Measurements from ENCODE around the gene AP2A2. TPM values are rescaled to one million over a fixed set of nuclear protein-coding genes. Genes with fewer than 3 reads are reported as not detected.

The AP2A2 gene
- total and polyA plus RNA-seq, 11 donors, result 20.4 to 71.4 (median 36.5) TPM

Other genes starting within 250 kb of the AP2A2 start
- gene DEAF1, start 230.6 kb upstream of the AP2A2 start, total RNA-seq, result 10 to 100 TPM; 11.8 to 25.6 (median 15.1) TPM
- 10 to 100 TPM; 14.3 to 17.8 TPM for gene DEAF1, start 230.6 kb upstream of the AP2A2 start, polyA plus RNA-seq
- 10 to 100 TPM in 7 of 9 donors, 1 to 10 TPM in 2; 8.9 to 18.2 (median 15.0) TPM for gene TMEM80, start 230.1 kb upstream of the AP2A2 start, total RNA-seq
- 10 to 100 TPM in 1 of 2 donors, 1 to 10 TPM in 1; 8.0 to 14.9 TPM for gene TMEM80, start 230.1 kb upstream of the AP2A2 start, polyA plus RNA-seq
- gene EPS8L2, start 219.6 kb upstream of the AP2A2 start, total RNA-seq, result 10 to 100 TPM in 1 of 9 donors, 1 to 10 TPM in 7, under 1 TPM in 1; 0.72 to 15.5 (median 1.5) TPM
- 1 to 10 TPM; 1.5 to 2.6 TPM for gene EPS8L2, start 219.6 kb upstream of the AP2A2 start, polyA plus RNA-seq
- 100 to 1,000 TPM in 5 of 9 donors, 10 to 100 TPM in 4; 80.5 to 145 (median 105) TPM for gene TALDO1, start 178.4 kb upstream of the AP2A2 start, total RNA-seq
- 100 to 1,000 TPM in 1 of 2 donors, 10 to 100 TPM in 1; 66.9 to 123 TPM for gene TALDO1, start 178.4 kb upstream of the AP2A2 start, polyA plus RNA-seq
- gene GATD1, start 148.4 kb upstream of the AP2A2 start, total RNA-seq, result 10 to 100 TPM; 13.4 to 30.8 (median 21.5) TPM
- gene GATD1, start 148.4 kb upstream of the AP2A2 start, polyA plus RNA-seq, result 10 to 100 TPM; 20.4 to 20.5 TPM
- gene CEND1, start 135.8 kb upstream of the AP2A2 start, total RNA-seq, result 1 to 10 TPM in 1 of 9 donors, under 1 TPM in 6, not detected in 2; 0.25 to 1.1 (median 0.37) TPM
- under 1 TPM; 0.46 to 0.50 TPM for gene CEND1, start 135.8 kb upstream of the AP2A2 start, polyA plus RNA-seq
- 10 to 100 TPM in 1 of 9 donors, 1 to 10 TPM in 8; 2.1 to 12.8 (median 4.4) TPM for gene SLC25A22, start 127.6 kb upstream of the AP2A2 start, total RNA-seq
- 10 to 100 TPM in 1 of 2 donors, 1 to 10 TPM in 1; 2.6 to 12.7 TPM for gene SLC25A22, start 127.6 kb upstream of the AP2A2 start, polyA plus RNA-seq
- gene PIDD1, start 120.6 kb upstream of the AP2A2 start, total RNA-seq, result 10 to 100 TPM in 1 of 9 donors, 1 to 10 TPM in 8; 4.9 to 11.2 (median 6.6) TPM
- 10 to 100 TPM in 1 of 2 donors, 1 to 10 TPM in 1; 5.5 to 11.8 TPM for gene PIDD1, start 120.6 kb upstream of the AP2A2 start, polyA plus RNA-seq
- 1,000 to 10,000 TPM in 3 of 9 donors, 100 to 1,000 TPM in 6; 236 to 1,207 (median 933) TPM for gene RPLP2, start 115.9 kb upstream of the AP2A2 start, total RNA-seq
- gene RPLP2, start 115.9 kb upstream of the AP2A2 start, polyA plus RNA-seq, result 1,000 to 10,000 TPM in 1 of 2 donors, 100 to 1,000 TPM in 1; 998 to 1,652 TPM
- gene PNPLA2, start 107.0 kb upstream of the AP2A2 start, total RNA-seq, result 100 to 1,000 TPM; 141 to 348 (median 232) TPM
- 100 to 1,000 TPM; 112 to 133 TPM for gene PNPLA2, start 107.0 kb upstream of the AP2A2 start, polyA plus RNA-seq
- gene CRACR2B, start 98.0 kb upstream of the AP2A2 start, total RNA-seq, result 10 to 100 TPM; 13.3 to 22.4 (median 17.7) TPM
- gene CRACR2B, start 98.0 kb upstream of the AP2A2 start, polyA plus RNA-seq, result 10 to 100 TPM in 1 of 2 donors, 1 to 10 TPM in 1; 8.8 to 43.5 TPM
- 100 to 1,000 TPM; 323 to 682 (median 454) TPM for gene CD151, start 92.9 kb upstream of the AP2A2 start, total RNA-seq
- 100 to 1,000 TPM; 560 to 817 TPM for gene CD151, start 92.9 kb upstream of the AP2A2 start, polyA plus RNA-seq
- gene POLR2L, start 83.3 kb upstream of the AP2A2 start, total RNA-seq, result 100 to 1,000 TPM in 8 of 9 donors, 10 to 100 TPM in 1; 74.4 to 267 (median 207) TPM
- 100 to 1,000 TPM; 217 to 227 TPM for gene POLR2L, start 83.3 kb upstream of the AP2A2 start, polyA plus RNA-seq
- gene TSPAN4, start 83.0 kb upstream of the AP2A2 start, total RNA-seq, result 10 to 100 TPM; 22.7 to 93.0 (median 31.3) TPM
- 10 to 100 TPM; 31.2 to 52.5 TPM for gene TSPAN4, start 83.0 kb upstream of the AP2A2 start, polyA plus RNA-seq
- 10 to 100 TPM; 42.0 to 87.7 (median 58.9) TPM for gene CHID1, start 15.1 kb upstream of the AP2A2 start, total RNA-seq
- 10 to 100 TPM; 30.8 to 55.3 TPM for gene CHID1, start 15.1 kb upstream of the AP2A2 start, polyA plus RNA-seq
- gene MUC6, start 110.8 kb downstream of the AP2A2 start, total RNA-seq, result not detected
- gene MUC6, start 110.8 kb downstream of the AP2A2 start, polyA plus RNA-seq, result under 1 TPM; 0.04 to 0.06 TPM
- gene MUC2, start 149.0 kb downstream of the AP2A2 start, total RNA-seq, result under 1 TPM in 1 of 9 donors, not detected in 8; 0.07 TPM
- gene MUC2, start 149.0 kb downstream of the AP2A2 start, polyA plus RNA-seq, result under 1 TPM in 1 of 2 donors, not detected in 1; 0.01 TPM
- gene MUC5AC, start 232.1 kb downstream of the AP2A2 start, total RNA-seq, result not detected
- gene MUC5AC, start 232.1 kb downstream of the AP2A2 start, polyA plus RNA-seq, result not detected